Osteocyte (in vitro differentiated cells): ENCODE results near the gene NFAT5. TPM values are rescaled to one million over a fixed set of nuclear protein-coding genes. Genes with fewer than 3 reads are reported as not detected.

Experiments used
- DNase-seq: peaks from one replicate; pipeline ENCODE4 v3.0.0; 2021; ENCODE audit warnings: mixed read lengths; ENCODE audit not compliant: unreplicated experiment; ENCODE audit errors: extremely low spot score
- H3K27ac Mint-ChIP-seq: one replicate; pipeline ENCODE4 v1.8.0; 2021; ENCODE audit warnings: mild to moderate bottlenecking, mixed read lengths; ENCODE audit not compliant: unreplicated experiment
- H3K27me3 Mint-ChIP-seq: one replicate; pipeline ENCODE4 v1.8.0; 2021; ENCODE audit warnings: mixed read lengths; ENCODE audit not compliant: unreplicated experiment
- H3K36me3 Mint-ChIP-seq: one replicate; pipeline ENCODE4 v1.8.0; 2021; ENCODE audit warnings: mixed read lengths; ENCODE audit not compliant: unreplicated experiment
- H3K4me1 Mint-ChIP-seq: one replicate; pipeline ENCODE4 v1.8.0; 2021; ENCODE audit warnings: mixed read lengths; ENCODE audit not compliant: unreplicated experiment
- H3K4me3 Mint-ChIP-seq: one replicate; pipeline ENCODE4 v1.8.0; 2021; ENCODE audit warnings: mild to moderate bottlenecking, moderate library complexity, mixed read lengths; ENCODE audit not compliant: unreplicated experiment
- H3K9me3 Mint-ChIP-seq: one replicate; pipeline ENCODE4 v1.8.0; 2021; ENCODE audit warnings: mixed read lengths; ENCODE audit not compliant: unreplicated experiment
- CTCF ChIP-seq: fragments of 200-600 bp; sonication (generic); IDR thresholded peaks from 2 replicates; pipeline ENCODE4 v1.5.0; 2021; ENCODE audit warnings: antibody characterized with exemption, mild to moderate bottlenecking, moderate library complexity
- total RNA-seq: library from RNA; stranded (reverse); gene quantifications from 2 replicates; pipeline ENCODE4 v1.2.1, GENCODE V29; 2021

NFAT5 gene
- total RNA-seq, 1 donor from 2014 or later: 55.0 TPM

GRCh38 chr16:69644790-69645189 lies 79.0 kb downstream of the NFAT5 start:
- Mint-ChIP-seq H3K4me3 (no peak overlapping the region), H3K9me3 (no peaks in the 10 kb centered on the region), H3K36me3 (peaks cover 18% of the 10 kb centered on the region), H3K27ac (no peak overlapping the region), H3K27me3 (no peaks in the 10 kb centered on the region), H3K4me1 (peaks cover 10% of the 10 kb centered on the region)
- no peak for DNase-seq
- no peak for TF ChIP-seq CTCF

GRCh38 chr16:69647020-69647419 lies 81.3 kb downstream of the NFAT5 start:
- no peak overlapping the region for H3K27ac Mint-ChIP-seq
- no peaks in the 10 kb centered on the region for H3K9me3 Mint-ChIP-seq
- H3K4me1 Mint-ChIP-seq: peaks cover 8% of the 10 kb centered on the region
- no peak for DNase-seq
- TF ChIP-seq CTCF: no peak
- no peak overlapping the region for H3K4me3 Mint-ChIP-seq
- H3K27me3 Mint-ChIP-seq: no peaks in the 10 kb centered on the region
- H3K36me3 Mint-ChIP-seq: peaks cover 25% of the 10 kb centered on the region

GRCh38 chr16:69651217-69651616 lies 85.5 kb downstream of the NFAT5 start:
- H3K9me3 Mint-ChIP-seq: no peaks in the 10 kb centered on the region
- DNase-seq: no peak
- TF ChIP-seq CTCF: no peak
- no peak overlapping the region for H3K27ac Mint-ChIP-seq
- H3K4me1 Mint-ChIP-seq: no peaks in the 10 kb centered on the region
- peaks cover 42% of the 10 kb centered on the region for H3K36me3 Mint-ChIP-seq
- no peaks in the 10 kb centered on the region for H3K27me3 Mint-ChIP-seq
- H3K4me3 Mint-ChIP-seq: no peak overlapping the region

- Mint-ChIP-seq H3K9me3 (no peaks in the 10 kb centered on the region), H3K4me1 (no peaks in the 10 kb centered on the region), H3K36me3 (peaks cover 33% of the 10 kb centered on the region), H3K27me3 (no peaks in the 10 kb centered on the region), H3K27ac (no peak overlapping the region), H3K4me3 (no peak overlapping the region)
- TF ChIP-seq CTCF: no peak
- no peak for DNase-seq
These were observed 88.6 kb downstream of the NFAT5 start for GRCh38 chr16:69654280-69654931.

- DNase-seq: no peak
- H3K4me3 Mint-ChIP-seq: no peak overlapping the region
- no peak for TF ChIP-seq CTCF
These were observed 94.4 kb downstream of the NFAT5 start for GRCh38 chr16:69660166-69660565.

More at GRCh38 chr16:69660166-69660565, 94.4 kb downstream of the NFAT5 start:
- no peaks in the 10 kb centered on the region for H3K9me3 Mint-ChIP-seq
- H3K36me3 Mint-ChIP-seq: peaks cover 36% of the 10 kb centered on the region
- no peak overlapping the region for H3K27ac Mint-ChIP-seq
- no peaks in the 10 kb centered on the region for H3K27me3 Mint-ChIP-seq
- H3K4me1 Mint-ChIP-seq: no peaks in the 10 kb centered on the region
